T-cell (primary cell): ENCODE data around the gene CSNK1D. TPM values are rescaled to one million over a fixed set of nuclear protein-coding genes. Genes with fewer than 3 reads are reported as not detected.

Source experiments
- ATAC-seq, 4 experiments: fragments of 200-7000 bp in 3 of 4; fragments of 150-1000 bp in 1 of 4; cut with Tn5 transposase; replicated peaks in 1 of 4; 1 replicate in 3 of 4; 2 replicates in 1 of 4; pipeline ENCODE4 v1.10.0; 2021; ENCODE audit warnings: moderate library complexity in 3 of 4, mild to moderate bottlenecking in 2 of 4, moderate number of reproducible peaks in 1 of 4
- CTCF ChIA-PET, 2 donors: fragments of 300-600 bp; sonication (Branson Sonifier 250); formaldehyde crosslinking; loops; one replicate each; lab custom pipeline; 2022; ENCODE audit warnings: antibody characterized with exemption in 2 of 2; lab: Charles Lee
- POLR2A ChIA-PET, 2 donors: fragments of 300-600 bp; sonication (Branson Sonifier 250); formaldehyde crosslinking; loops; one replicate each; lab custom pipeline; 2022; ENCODE audit warnings: antibody characterized with exemption in 2 of 2; lab: Charles Lee
- DNase-seq, 35 experiments: peaks; one replicate each; pipeline versions ENCODE4 v3.0.0 to v3.0.0-alpha.2; 2013 to 2023
- H3K27ac ChIP-seq: one replicate; pipeline ENCODE4 v1.5.1; 2013; ENCODE audit warnings: low read length
- H3K27me3 ChIP-seq, 2 experiments: replicated peaks in 1 of 2; 1 replicate in 1 of 2; 2 replicates in 1 of 2; pipeline versions ENCODE4 v1.6.1 to v1.7.0; 2013; ENCODE audit warnings: low read length in 1 of 2, mixed read lengths in 1 of 2; ENCODE audit not compliant: control insufficient read depth in 2 of 2, insufficient read depth in 2 of 2; ENCODE audit errors: extremely low read depth in 1 of 2
- H3K36me3 ChIP-seq, 2 donors: 1 replicate in 1 of 2; 2 replicates in 1 of 2; pipeline versions ENCODE4 v1.6.1 to v1.7.0; 2013; ENCODE audit warnings: low read length in 1 of 2; ENCODE audit not compliant: control insufficient read depth in 2 of 2, insufficient read depth in 1 of 2; ENCODE audit errors: extremely low read depth in 1 of 2
- H3K4me1 ChIP-seq, 2 experiments: 1 replicate in 1 of 2; 2 replicates in 1 of 2; pipeline versions ENCODE4 v1.6.1 to v1.7.0; 2013; ENCODE audit warnings: low read length in 2 of 2, mixed read lengths in 1 of 2; ENCODE audit not compliant: insufficient read depth in 2 of 2, control insufficient read depth in 1 of 2; ENCODE audit errors: extremely low read depth in 1 of 2
- H3K4me3 ChIP-seq, 2 donors: 1 replicate in 1 of 2; 2 replicates in 1 of 2; pipeline versions ENCODE4 v1.5.1 to v1.7.0; 2013; ENCODE audit warnings: mild to moderate bottlenecking in 2 of 2, low read length in 1 of 2, moderate library complexity in 1 of 2; ENCODE audit not compliant: control insufficient read depth in 1 of 2; ENCODE audit errors: extremely low read depth in 1 of 2
- H3K9me3 ChIP-seq: 2 replicates; pipeline ENCODE4 v1.7.0; 2013
- H3K27ac Mint-ChIP-seq, 2 donors: one replicate each; pipeline ENCODE4 v1.8.0; 2020 to 2021; ENCODE audit warnings: mild to moderate bottlenecking in 2 of 2, mixed read lengths in 2 of 2
- H3K27me3 Mint-ChIP-seq, 2 donors: one replicate each; pipeline ENCODE4 v1.8.0; 2021 to 2022; ENCODE audit warnings: mixed read lengths in 2 of 2
- H3K36me3 Mint-ChIP-seq: one replicate; pipeline ENCODE4 v1.8.0; 2021; ENCODE audit warnings: mixed read lengths
- H3K4me1 Mint-ChIP-seq, 3 donors: one replicate each; pipeline ENCODE4 v1.8.0; 2020 to 2022; ENCODE audit warnings: mixed read lengths in 3 of 3, mild to moderate bottlenecking in 1 of 3
- H3K4me3 Mint-ChIP-seq, 3 donors: one replicate each; pipeline ENCODE4 v1.8.0; 2020 to 2022; ENCODE audit warnings: mild to moderate bottlenecking in 3 of 3, mixed read lengths in 3 of 3, moderate library complexity in 3 of 3
- H3K9me3 Mint-ChIP-seq, 3 donors: one replicate each; pipeline ENCODE4 v1.8.0; 2020 to 2022; ENCODE audit warnings: mixed read lengths in 3 of 3
- WGBS: methylation state at CpG from one replicate; pipeline ENCODE4 v1.1.5; 2013; ENCODE audit warnings: missing lambda C conversion rate; ENCODE audit not compliant: insufficient coverage; 5-methylcytosine and 5-hydroxymethylcytosine counted together
- total RNA-seq, 35 experiments: library from RNA in 6 of 35; stranded (reverse) in 6 of 35; fragments of 120-200 nt in 1 of 35; gene quantifications; one replicate each; pipeline versions ENCODE4 v1.2.1 to v1.2.4 and lab custom pipeline; 2013 to 2026

The CSNK1D gene
- total RNA-seq, 5 donors from 2014 or later (not counting 1 experiment from before 2014, with no cell fraction given), result 177 to 273 (median 194) TPM

DNA sequence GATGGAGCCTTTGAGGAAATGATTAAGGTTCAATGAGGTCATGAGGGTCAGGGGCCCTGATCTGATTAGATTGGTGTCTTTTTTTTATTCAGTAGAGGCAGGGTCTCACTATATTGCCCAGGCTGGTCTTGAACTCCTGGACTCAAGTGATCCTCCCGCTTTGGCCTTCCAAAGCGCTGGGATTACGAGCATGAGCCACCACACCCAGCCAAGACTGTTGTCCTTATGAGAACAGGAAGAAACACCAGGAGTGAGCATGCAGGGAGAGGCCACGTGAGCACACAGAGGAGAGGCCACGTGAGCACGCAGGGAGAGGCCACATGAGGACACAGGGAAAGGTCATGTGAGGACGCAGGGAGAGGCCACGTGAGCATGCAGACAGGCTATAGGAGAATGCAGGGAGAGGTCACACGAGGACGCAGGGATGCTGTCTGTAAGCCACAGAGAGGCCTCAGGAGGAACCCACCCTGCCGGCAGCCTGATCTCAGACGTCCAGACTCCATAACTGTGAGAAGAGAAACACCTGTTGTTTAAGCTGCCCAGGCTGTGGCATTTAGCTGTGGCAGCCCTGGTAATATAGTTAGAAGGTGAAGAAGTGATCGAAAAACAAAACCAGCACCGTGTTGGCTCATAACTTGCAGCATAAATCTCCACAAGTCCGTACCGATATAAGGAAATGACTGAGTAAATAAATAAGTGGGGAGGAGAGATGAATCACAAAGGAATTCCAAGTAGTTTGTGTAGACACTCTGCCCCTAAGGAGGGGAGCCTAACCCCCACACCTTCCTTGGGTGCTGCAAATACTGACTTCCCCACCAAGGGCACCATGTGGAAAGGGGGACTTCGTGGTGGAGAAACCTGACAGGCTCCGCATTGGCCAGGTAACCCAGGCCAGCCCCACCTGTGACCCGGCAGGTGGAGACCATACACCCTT lies 14.6 kb upstream of the CSNK1D start:
- ATAC-seq (no peak), DNase-seq (no peak)
- peaks cover 6 to 17% (median 13%) of the 10 kb centered on the region in 3 donors for H3K4me1 Mint-ChIP-seq
- Histone ChIP-seq H3K4me3 (no peak overlapping the region), H3K9me3 (no peaks in the 10 kb centered on the region), H3K27me3 (peaks cover 0 to 6% of the 10 kb centered on the region in 2 experiments), H3K36me3 (no peaks in the 10 kb centered on the region), H3K4me1 (peaks cover 0 to 14% of the 10 kb centered on the region in 2 experiments), H3K27ac (no peak overlapping the region)
- H3K36me3 Mint-ChIP-seq, result no peaks in the 10 kb centered on the region
- WGBS, result 80% methylated on average over 11 of the region's 19 CpGs
- ChIA-PET CTCF (no interaction called here), POLR2A (no interaction called here)
- peak overlapping the region; percentile 16 to 53 for H3K27ac Mint-ChIP-seq
- no peaks in the 10 kb centered on the region for H3K27me3 Mint-ChIP-seq
- H3K9me3 Mint-ChIP-seq, result no peaks in the 10 kb centered on the region
- H3K4me3 Mint-ChIP-seq, result no peak overlapping the region

DNA sequence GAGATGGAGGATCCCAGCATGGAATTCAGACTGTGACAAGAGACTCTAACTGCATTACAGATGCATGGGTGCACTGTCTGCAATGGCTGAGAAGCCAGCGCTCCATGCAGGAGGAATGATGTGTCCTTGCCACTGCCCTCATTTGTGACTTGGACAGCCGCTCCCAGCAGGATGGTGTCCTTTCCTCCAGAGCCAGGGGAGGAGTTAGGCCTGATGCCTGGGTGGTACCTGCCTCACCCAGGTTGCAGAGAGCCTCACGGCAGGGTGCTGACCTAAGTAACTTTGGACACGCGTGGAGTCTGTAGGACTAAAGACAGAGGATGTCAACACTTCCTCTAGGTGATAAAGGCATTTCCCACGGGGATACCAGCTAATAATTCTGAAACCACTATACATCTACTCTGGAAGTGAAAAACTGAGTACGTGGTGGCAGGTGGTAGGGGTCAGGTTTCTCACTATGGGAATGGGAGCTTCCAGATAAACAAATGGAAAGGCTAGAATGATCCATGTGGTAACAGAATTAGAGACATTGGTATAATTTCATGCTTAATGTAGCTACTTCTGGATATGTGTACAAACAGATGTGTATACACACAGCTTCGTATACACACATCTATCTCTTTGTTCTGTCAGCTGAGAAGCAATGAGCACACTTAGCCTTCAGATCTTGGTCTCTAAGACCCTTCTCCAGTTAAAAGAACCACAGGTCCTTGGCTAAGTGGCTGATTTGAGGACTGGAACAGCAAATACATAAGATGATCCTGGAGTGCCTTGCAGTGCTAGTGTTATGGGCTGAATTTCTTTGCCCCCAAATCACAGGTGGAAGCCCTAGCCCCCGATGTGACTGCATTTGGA lies 13.7 kb upstream of the CSNK1D start:
- DNase-seq, result no peak
- no peak overlapping the region for H3K4me3 ChIP-seq
- H3K9me3 ChIP-seq, result no peaks in the 10 kb centered on the region
- H3K27me3 ChIP-seq, result peaks cover 0 to 14% of the 10 kb centered on the region in 2 experiments
- no peaks in the 10 kb centered on the region for H3K36me3 Mint-ChIP-seq
- no peaks in the 10 kb centered on the region for H3K9me3 Mint-ChIP-seq
- no peaks in the 10 kb centered on the region for H3K27me3 Mint-ChIP-seq
- no peak for ATAC-seq
- CTCF ChIA-PET, result no interaction called here
- H3K4me3 Mint-ChIP-seq, result no peak overlapping the region
- 96% methylated on average over 2 of the region's 9 CpGs for WGBS
- H3K27ac ChIP-seq, result no peak overlapping the region
- H3K27ac Mint-ChIP-seq, result no peak overlapping the region
- peaks cover 6 to 14% (median 11%) of the 10 kb centered on the region in 3 donors for H3K4me1 Mint-ChIP-seq
- POLR2A ChIA-PET, result no interaction called here
- H3K4me1 ChIP-seq, result peaks cover 0 to 22% of the 10 kb centered on the region in 2 experiments
- H3K36me3 ChIP-seq, result no peaks in the 10 kb centered on the region

DNA sequence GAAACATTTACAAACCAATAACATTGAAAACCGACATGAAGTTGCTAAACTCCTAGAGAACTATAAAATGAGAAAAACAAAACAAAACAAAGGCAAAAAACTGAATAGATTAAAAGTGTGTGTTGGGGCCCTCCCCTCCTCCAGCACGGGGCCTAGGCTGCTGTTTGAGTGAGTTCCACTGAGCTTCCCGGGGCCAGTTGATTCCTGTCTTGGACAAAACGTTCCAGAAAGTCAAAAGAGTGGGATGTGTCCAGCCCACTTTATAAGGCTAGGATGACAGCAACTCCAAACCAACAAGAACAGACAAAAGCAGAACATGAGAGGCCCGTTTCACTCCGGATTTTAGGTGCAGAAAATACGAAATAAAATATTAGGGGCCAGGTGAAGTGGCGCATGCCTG lies 11.6 kb upstream of the CSNK1D start:
- peaks cover 0 to 15% of the 10 kb centered on the region in 2 experiments for H3K27me3 ChIP-seq
- peaks cover 0 to 34% of the 10 kb centered on the region in 2 experiments for H3K4me1 ChIP-seq
- no peaks in the 10 kb centered on the region for H3K27me3 Mint-ChIP-seq
- ATAC-seq (no peak), DNase-seq (no peak)
- H3K9me3 ChIP-seq, result no peaks in the 10 kb centered on the region
- H3K27ac ChIP-seq, result no peak overlapping the region
- no peak overlapping the region for H3K4me3 Mint-ChIP-seq
- H3K9me3 Mint-ChIP-seq, result no peaks in the 10 kb centered on the region
- ChIA-PET CTCF (interaction anchor here in 1 of 2 donors (0.6 kb wide), 1 partner anchor 32 kb away, joined by 3 read pairs; no protein-coding TSS in a partner anchor), POLR2A (no interaction called here)
- no peaks in the 10 kb centered on the region for H3K36me3 Mint-ChIP-seq
- no peak overlapping the region for H3K27ac Mint-ChIP-seq
- H3K36me3 ChIP-seq, result no peaks in the 10 kb centered on the region
- WGBS, result 90% methylated on average over 6 of the region's 8 CpGs
- H3K4me1 Mint-ChIP-seq, result peaks cover 8 to 22% (median 11%) of the 10 kb centered on the region in 3 donors
- H3K4me3 ChIP-seq, result no peak overlapping the region

DNA sequence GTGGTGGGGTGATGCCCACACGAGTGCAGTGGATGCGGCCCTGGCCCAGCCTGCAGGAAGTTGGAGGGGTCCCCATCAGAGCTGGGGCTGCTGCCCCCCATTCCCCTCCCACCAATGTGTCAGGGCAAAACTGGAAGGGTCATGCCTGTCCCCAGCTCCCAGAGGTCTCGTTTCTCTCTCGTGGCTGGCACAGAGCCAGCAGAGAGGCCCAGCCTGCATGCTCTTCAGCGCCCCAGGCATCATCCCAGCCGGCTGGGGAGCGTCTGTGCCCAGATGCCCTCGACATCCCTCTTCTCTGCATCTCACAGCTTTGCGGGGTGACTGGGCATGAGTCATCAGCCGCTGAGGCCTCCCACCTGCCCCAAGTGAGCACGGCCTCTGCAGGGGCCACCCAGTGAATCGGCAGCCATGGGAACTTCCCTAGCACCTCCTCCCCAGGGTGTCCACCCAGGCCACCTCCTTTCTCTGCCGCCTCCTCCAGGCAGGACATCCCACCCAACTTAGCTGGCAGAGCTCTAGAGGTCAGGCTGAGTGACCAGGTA lies 9.8 kb upstream of the CSNK1D start:
- H3K9me3 Mint-ChIP-seq, result no peaks in the 10 kb centered on the region
- 23% methylated on average over 9 of the region's 13 CpGs for WGBS
- H3K4me1 Mint-ChIP-seq, result peaks cover 8 to 22% (median 11%) of the 10 kb centered on the region in 3 donors
- peaks cover 0 to 15% of the 10 kb centered on the region in 2 experiments for H3K27me3 ChIP-seq
- no peaks in the 10 kb centered on the region for H3K36me3 Mint-ChIP-seq
- peak in 3 of 4 experiments; percentile 17 to 37 (median 19) for ATAC-seq
- no peak overlapping the region for H3K27ac ChIP-seq
- H3K27ac Mint-ChIP-seq, result no peak overlapping the region
- no peak overlapping the region for H3K4me3 Mint-ChIP-seq
- DNase-seq, result peak in 1 of 35 experiments; percentile 25
- H3K9me3 ChIP-seq, result no peaks in the 10 kb centered on the region
- POLR2A ChIA-PET, result no interaction called here
- H3K36me3 ChIP-seq, result no peaks in the 10 kb centered on the region
- H3K4me1 ChIP-seq, result peaks cover 0 to 34% of the 10 kb centered on the region in 2 experiments
- no peaks in the 10 kb centered on the region for H3K27me3 Mint-ChIP-seq
- CTCF ChIA-PET, result no interaction called here
- H3K4me3 ChIP-seq, result no peak overlapping the region

DNA sequence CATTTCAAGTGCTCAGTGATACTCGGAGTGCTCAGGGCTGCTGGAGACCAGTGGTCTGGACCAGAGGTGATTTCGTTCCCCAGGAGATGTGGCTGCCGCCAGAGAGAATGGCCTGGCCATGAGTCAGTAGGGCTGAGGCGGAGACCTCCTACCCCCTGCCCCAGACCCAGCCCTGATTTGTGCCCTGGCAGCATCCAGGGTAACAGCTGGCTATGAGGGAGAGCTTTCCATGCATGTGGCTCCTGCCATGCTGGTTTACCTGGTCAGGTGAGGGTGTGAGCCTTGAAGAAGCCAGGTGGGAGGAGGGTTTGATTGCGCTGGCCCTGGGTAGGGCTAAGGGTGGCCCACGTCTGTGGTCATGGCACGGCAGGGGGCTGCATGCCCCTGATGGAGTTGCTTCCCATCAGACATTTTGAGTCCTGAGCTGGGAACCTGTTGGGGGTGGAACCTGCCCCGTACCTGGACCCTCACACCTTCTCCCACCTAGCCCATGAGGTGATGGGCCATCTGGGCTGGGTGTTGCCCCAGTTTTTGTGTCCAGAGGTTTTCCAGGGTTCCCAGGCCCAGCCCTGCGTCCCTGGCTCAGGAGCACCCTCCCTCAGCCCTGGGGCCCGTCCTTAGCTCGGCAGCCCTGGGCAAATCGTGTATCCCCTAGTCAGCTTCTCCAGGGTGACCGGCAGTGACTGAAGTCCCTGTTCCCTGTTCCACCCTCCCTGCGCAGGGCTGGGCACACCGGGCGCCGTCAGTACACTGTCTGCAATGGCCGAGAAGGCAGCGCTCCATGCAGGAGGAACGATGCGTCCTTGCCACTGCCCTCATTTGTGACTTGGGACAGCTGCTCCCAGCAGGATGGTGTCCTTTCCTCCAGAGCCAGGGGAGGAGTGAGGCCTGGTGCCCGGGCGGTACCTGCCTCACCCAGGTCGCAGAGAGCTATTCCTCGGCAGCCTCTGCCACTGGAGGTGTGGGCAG lies 9.0 kb upstream of the CSNK1D start:
- peak in 1 of 4 experiments; percentile 9 for ATAC-seq
- H3K4me3 Mint-ChIP-seq, result no peak overlapping the region

More for the DNA sequence above, 9.0 kb upstream of the CSNK1D start:
- Mint-ChIP-seq H3K9me3 (no peaks in the 10 kb centered on the region), H3K27me3 (no peaks in the 10 kb centered on the region), H3K4me1 (peaks cover 8 to 16% (median 8%) of the 10 kb centered on the region in 3 donors), H3K27ac (no peak overlapping the region), H3K36me3 (no peaks in the 10 kb centered on the region)
- no peak overlapping the region for H3K4me3 ChIP-seq
- POLR2A ChIA-PET, result no interaction called here
- CTCF ChIA-PET, result no interaction called here
- WGBS, result 87% methylated on average over 21 of the region's 25 CpGs
- H3K4me1 ChIP-seq, result peaks cover 0 to 34% of the 10 kb centered on the region in 2 experiments
- H3K9me3 ChIP-seq, result no peaks in the 10 kb centered on the region
- peaks cover 0 to 15% of the 10 kb centered on the region in 2 experiments for H3K27me3 ChIP-seq
- no peak overlapping the region for H3K27ac ChIP-seq
- DNase-seq, result no peak
- no peaks in the 10 kb centered on the region for H3K36me3 ChIP-seq
